ENCODE measurements around the gene GRIA4.

GRIA4 gene

DNA sequence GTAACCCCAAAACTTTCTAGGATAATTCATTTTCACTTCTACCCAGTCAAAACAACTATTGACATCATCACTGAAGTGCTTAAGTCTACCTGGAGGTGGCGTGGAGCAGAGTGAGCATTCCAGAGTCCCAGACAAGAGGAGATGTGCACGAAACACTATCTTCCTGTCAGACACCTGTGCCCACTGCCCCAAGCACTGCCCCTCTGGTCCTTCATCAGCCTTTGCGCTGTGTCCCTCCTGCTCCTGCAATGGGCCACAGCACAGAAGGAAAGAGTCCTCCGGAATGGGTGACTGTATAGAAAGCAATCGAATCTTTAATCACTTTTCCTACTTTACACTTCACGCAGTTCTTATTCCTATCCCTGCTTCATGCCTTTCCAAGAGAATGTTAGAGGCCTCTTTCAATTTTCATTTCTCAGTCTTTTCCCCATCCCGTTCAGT, 512 bp upstream of the GRIA4 start:
- TF ChIP-seq, protein P1, sequence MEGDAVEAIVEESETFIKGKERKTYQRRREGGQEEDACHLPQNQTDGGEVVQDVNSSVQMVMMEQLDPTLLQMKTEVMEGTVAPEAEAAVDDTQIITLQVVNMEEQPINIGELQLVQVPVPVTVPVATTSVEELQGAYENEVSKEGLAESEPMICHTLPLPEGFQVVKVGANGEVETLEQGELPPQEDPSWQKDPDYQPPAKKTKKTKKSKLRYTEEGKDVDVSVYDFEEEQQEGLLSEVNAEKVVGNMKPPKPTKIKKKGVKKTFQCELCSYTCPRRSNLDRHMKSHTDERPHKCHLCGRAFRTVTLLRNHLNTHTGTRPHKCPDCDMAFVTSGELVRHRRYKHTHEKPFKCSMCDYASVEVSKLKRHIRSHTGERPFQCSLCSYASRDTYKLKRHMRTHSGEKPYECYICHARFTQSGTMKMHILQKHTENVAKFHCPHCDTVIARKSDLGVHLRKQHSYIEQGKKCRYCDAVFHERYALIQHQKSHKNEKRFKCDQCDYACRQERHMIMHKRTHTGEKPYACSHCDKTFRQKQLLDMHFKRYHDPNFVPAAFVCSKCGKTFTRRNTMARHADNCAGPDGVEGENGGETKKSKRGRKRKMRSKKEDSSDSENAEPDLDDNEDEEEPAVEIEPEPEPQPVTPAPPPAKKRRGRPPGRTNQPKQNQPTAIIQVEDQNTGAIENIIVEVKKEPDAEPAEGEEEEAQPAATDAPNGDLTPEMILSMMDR (IDR thresholded peaks at IDR 0.05; ENCODE audit: low read depth, low read length, missing control alignments), result peak; percentile 71
- H3K36me3 ChIP-seq (replicated peaks), result no peaks in the 10 kb centered on the region
- H3K27ac ChIP-seq, result no peak overlapping the region
- peak; percentile 28 for DNase-seq
- peak overlapping the region; percentile 63 for H3K4me3 ChIP-seq (ENCODE audit: low read depth, low read length)
- peaks cover 5% of the 10 kb centered on the region for H3K27me3 ChIP-seq (replicated peaks)
- in situ Hi-C loops (cut with HindIII; ENCODE audit: low pct_ligation_motif_present, low sequenced_read_pairs), result no loop called here

DNA sequence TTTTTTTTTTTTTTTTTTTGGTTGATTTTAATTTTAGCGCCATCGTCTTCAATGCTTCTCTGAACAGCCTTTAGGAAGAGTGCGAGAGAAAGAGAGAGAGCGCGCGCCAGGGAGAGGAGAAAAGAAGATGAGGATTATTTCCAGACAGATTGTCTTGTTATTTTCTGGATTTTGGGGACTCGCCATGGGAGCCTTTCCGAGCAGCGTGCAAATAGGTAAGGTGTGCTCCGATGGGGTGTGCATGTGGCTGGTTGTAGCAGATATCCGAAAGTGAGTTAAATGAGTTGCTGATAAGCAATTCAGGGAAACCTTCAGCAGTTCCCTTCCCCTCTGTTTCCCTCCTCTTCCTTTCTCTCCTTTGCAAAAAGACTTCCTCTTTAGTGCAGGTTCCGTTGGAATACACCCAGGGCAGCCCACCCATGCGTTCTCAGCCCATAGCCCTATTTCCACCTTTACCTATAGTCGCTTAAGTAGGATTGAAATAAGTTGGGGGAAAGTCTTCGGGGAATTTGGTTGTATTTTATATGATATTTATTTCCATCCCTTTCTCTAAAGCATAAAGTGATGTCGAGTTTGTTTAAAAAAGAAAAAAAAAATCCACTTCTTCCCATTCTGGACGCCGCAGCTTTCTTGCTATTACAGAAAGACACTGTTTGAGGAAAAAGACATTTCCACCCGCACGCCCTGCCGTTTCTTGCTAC, 1.1 kb downstream of the GRIA4 start:
- H3K36me3 ChIP-seq (replicated peaks), result no peaks in the 10 kb centered on the region
- H3K4me3 ChIP-seq (ENCODE audit: low read depth, low read length), result peak overlapping the region; percentile 63
- TF ChIP-seq, protein P1 (IDR thresholded peaks at IDR 0.05; ENCODE audit: low read depth, low read length, missing control alignments), result no peak
- no peak overlapping the region for H3K27ac ChIP-seq
- in situ Hi-C loops (cut with HindIII; ENCODE audit: low pct_ligation_motif_present, low sequenced_read_pairs), result no loop called here
- H3K27me3 ChIP-seq (replicated peaks), result peaks cover 5% of the 10 kb centered on the region
- DNase-seq, result no peak

DNA sequence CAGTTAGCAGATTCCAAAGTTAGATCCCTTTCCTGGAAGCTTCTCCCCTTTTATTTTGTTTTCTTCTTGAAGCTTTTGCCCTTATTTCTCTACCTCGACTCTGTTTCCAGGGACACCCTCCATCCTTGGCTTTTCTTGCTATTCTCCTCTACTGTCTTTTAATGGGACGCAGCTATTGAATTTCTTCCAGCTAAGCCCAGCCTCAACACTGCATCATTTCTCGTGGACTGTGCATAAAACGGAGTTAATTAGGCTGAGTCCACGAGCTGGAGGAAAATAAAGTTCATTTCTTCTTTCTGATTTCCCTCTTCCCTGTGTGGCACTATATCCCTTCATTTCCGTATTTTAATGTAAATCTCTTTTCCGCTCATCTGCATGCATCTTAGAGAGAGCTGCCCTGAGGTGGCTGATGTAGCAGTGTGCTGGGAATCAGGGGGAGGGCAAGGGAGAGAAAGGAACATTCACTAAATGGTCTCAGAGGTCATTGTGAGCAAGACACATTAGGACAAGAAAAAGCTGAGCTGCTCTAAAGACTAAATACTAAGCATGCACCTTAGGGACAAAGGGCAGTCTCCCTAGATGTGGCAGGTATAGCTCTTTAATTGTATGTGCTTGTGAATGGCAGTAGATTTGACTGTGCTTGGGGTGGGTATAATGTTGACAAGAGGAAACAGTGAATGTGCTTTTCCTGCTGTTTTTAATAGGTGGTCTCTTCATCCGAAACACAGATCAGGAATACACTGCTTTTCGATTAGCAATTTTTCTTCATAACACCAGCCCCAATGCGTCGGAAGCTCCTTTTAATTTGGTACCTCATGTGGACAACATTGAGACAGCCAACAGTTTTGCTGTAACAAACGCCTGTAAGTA, 1.9 kb downstream of the GRIA4 start:
- peaks cover 5% of the 10 kb centered on the region for H3K27me3 ChIP-seq (replicated peaks)
- H3K27ac ChIP-seq, result no peak overlapping the region
- H3K4me3 ChIP-seq (ENCODE audit: low read depth, low read length), result peak overlapping the region; percentile 63
- H3K36me3 ChIP-seq (replicated peaks), result no peaks in the 10 kb centered on the region
- no peak for DNase-seq
- TF ChIP-seq, protein P1 (IDR thresholded peaks at IDR 0.05; ENCODE audit: low read depth, low read length, missing control alignments), result no peak
- in situ Hi-C loops (cut with HindIII; ENCODE audit: low pct_ligation_motif_present, low sequenced_read_pairs), result no loop called here

DNA sequence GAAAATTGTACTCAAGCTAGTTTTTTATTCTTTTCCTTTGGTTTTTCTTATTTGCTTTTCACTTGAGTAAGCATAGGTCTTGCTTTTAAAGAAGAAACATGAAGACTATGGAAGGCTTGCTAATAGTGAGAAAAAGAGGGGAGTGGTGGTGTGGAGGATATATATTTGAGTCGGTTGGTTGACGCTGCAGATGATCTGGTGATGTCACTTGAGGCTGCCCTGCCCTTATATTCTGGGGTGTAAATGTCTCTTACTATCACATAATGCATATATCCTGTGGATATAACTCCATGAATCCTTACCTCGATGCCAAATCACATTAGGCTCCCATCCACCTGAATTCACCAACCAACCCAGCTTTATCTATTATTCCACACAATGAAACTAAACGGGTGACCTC, 2.9 kb downstream of the GRIA4 start:
- in situ Hi-C loops (cut with HindIII; ENCODE audit: low pct_ligation_motif_present, low sequenced_read_pairs), result no loop called here
- DNase-seq, result no peak

DNA sequence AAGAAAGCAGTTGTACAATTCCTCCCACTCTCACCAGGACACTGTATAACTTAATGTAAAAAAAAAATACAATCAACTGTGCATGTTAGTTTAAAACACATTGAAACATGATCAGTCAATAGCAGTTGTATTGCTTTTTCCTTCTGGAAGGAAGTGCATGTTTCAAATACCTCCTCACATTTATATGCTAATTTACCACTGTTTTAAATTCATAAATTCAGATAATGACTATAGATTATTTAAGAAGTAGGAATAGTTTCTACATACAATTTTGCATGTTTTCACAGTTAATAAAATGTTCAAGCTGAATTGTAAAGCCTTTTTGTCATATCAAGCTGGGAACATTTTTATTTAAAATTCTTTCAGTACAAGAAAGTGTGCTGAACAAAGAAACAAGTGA, 3.3 kb downstream of the GRIA4 start:
- Histone ChIP-seq H3K27me3 (replicated peaks) (peaks cover 5% of the 10 kb centered on the region), H3K36me3 (replicated peaks) (no peaks in the 10 kb centered on the region), H3K4me3 (ENCODE audit: low read depth, low read length) (no peak overlapping the region), H3K27ac (no peak overlapping the region)
- in situ Hi-C loops (cut with HindIII; ENCODE audit: low pct_ligation_motif_present, low sequenced_read_pairs), result no loop called here
- no peak for DNase-seq
- TF ChIP-seq, protein P1 (IDR thresholded peaks at IDR 0.05; ENCODE audit: low read depth, low read length, missing control alignments), result no peak

More for the DNA sequence above, 2.9 kb downstream of the GRIA4 start:
- Histone ChIP-seq H3K36me3 (replicated peaks) (no peaks in the 10 kb centered on the region), H3K4me3 (ENCODE audit: low read depth, low read length) (no peak overlapping the region), H3K27ac (no peak overlapping the region), H3K27me3 (replicated peaks) (peaks cover 5% of the 10 kb centered on the region)
- TF ChIP-seq, protein P1 (IDR thresholded peaks at IDR 0.05; ENCODE audit: low read depth, low read length, missing control alignments), result no peak
